ENCODE results near the gene TMEM151B.

DNA sequence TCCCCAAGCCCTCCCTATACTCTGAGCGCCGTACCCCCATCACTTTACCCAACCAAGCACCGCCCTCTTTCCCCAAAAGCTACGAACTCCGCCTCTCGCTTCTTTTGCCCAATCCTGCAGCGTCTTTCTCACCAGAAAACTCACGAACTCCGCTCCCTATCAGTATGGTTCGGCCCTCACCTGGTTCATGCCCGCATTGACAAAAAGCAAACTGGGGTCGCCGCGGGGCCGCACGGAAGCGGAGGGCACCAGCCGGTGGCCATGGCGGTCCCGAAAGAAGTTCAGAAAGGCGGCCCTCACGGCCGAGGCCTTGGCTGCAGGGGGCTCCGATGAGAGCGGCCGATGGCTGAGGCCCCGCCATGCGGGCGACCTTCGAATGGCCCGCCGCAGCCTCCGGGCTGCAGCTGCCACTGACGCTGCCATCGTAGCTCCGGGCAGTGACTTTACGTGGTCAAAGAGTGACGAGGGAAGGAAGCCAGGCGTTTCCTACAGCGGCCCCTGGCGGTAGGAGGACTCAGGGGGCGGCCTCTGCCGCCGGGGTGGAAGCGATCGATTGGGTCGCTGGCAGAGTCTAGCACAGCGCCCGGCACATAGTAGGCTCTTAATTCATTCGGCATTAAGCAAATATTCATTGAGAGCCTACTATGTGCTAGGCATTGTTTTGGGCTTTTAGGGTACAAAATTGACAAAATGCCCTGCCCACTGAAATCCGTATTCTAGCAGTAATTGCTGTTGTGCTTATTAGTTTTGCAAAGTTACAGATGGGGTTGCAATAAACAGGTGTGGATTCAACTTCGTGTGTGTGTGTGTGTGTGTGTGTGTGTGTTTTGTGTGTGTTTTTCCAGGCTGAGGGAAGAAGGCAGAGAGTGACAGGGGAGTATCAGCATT is 42.9 kb downstream of the TMEM151B start, which contains the start of gene AARS2:
- TF ChIP-seq POLR2A (IDR thresholded peaks at IDR 0.05; ENCODE audit: low read depth, low read length) = peak; percentile 99
- peak; percentile 95 for TF ChIP-seq POLR2AphosphoS5 (IDR thresholded peaks at IDR 0.05; ENCODE audit: low read depth, low read length)

Data from GM12892 (cell line).